Occipital lobe (tissue), 2 donors: ENCODE measurements around the gene YJEFN3. TPM values are rescaled to one million over a fixed set of nuclear protein-coding genes. Genes with fewer than 3 reads are reported as not detected.

Source experiments
- DNase-seq: peaks from one replicate; lab custom pipeline; 2025; lab: John Stamatoyannopoulos, UW
- total RNA-seq: library from RNA; depleted of rRNA; stranded (reverse); fragments of >200 nt; gene quantifications from one replicate; pipeline ENCODE4 v1.2.3, GENCODE V29; 2014

The YJEFN3 gene
- total RNA-seq, 1 donor from 2014 or later, result 1.6 TPM

DNA sequence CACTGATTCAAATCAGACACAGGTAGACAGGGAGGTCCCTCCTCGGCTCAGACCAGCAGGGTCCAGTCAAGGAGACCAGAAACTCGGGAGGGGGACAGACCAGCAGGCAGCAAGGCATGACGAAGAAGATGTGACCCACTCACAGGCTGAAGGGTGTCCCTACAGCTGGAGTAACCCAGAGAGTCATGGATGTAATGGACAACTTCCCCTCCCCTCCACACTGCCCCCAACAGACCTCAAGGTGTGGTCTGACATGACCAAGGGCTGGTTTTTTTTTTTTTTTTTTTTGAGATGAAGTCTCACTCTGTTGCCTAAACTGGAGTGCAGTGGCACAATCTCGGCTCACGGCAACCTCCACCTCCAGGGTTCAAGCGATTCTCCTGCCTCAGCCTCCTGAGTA lies 55.6 kb downstream of the YJEFN3 start:
- no peak for DNase-seq

Other genes with a start within 250 kb of the YJEFN3 start
- 14.5 TPM for gene SUGP1, start 208.4 kb upstream of the YJEFN3 start, total RNA-seq
- 31.7 TPM for gene MAU2, start 208.1 kb upstream of the YJEFN3 start, total RNA-seq
- gene GATAD2A, start 123.2 kb upstream of the YJEFN3 start, total RNA-seq, result 14.2 TPM
- gene TSSK6, start 13.4 kb upstream of the YJEFN3 start, total RNA-seq, result 1.2 TPM
- gene NDUFA13, start 12.7 kb upstream of the YJEFN3 start, total RNA-seq, result 60.4 TPM
- 0.62 TPM for gene CILP2, start 9.4 kb downstream of the YJEFN3 start, total RNA-seq
- 14.8 TPM for gene PBX4, start 89.8 kb downstream of the YJEFN3 start, total RNA-seq
- 13.3 TPM for gene LPAR2, start 99.3 kb downstream of the YJEFN3 start, total RNA-seq
- 14.3 TPM for gene GMIP, start 114.7 kb downstream of the YJEFN3 start, total RNA-seq
- gene ATP13A1, start 134.8 kb downstream of the YJEFN3 start, total RNA-seq, result 19.8 TPM
- gene ZNF101, start 139.9 kb downstream of the YJEFN3 start, total RNA-seq, result 12.2 TPM
- 30.3 TPM for gene ZNF14, start 204.2 kb downstream of the YJEFN3 start, total RNA-seq